ENCODE data around the gene DYRK1A. TPM values are rescaled to one million over a fixed set of nuclear protein-coding genes. Genes with fewer than 3 reads are reported as not detected.

Gene DYRK1A
- total and polyA plus RNA-seq, 10 of the 15 experiments (the other 5 are each of a cell fraction or from before 2014, with no cell fraction given) = 2.4 to 68.6 (median 30.7) TPM

- intact Hi-C loops (cut with micrococcal nuclease; ENCODE audit: unreplicated experiment) (no loop called here), in situ Hi-C loops (cut with MboI) (no loop called here)
- ATAC-seq (no peak), DNase-seq (ENCODE audit: low read depth, low spot score) (no peak), FAIRE-seq (no peak)
- H3K4me2 ChIP-seq (ENCODE audit: control insufficient read depth, insufficient read depth) = no peak overlapping the region
- H3K36me3 ChIP-seq (ENCODE audit: control insufficient read depth in 2 of 2, insufficient read depth in 2 of 2, low read length in 1 of 2) = peaks cover 0 to 2% of the 10 kb centered on the region in 2 experiments; a peak in 3 of 4 replicates
- H3K4me3 ChIP-seq = no peak overlapping the region
- ChIA-PET POLR2A (no interaction called here), CTCF (no interaction called here), RAD21 (ENCODE audit: unreplicated experiment) (no interaction called here), SMC1A (ENCODE audit: uncharacterized antibody, unreplicated experiment) (no interaction called here)
- TF ChIP-seq RUNX3 (IDR thresholded peaks at IDR 0.05; ENCODE audit: low read length) (no peak), POLR2AphosphoS2 (IDR thresholded peaks at IDR 0.05; ENCODE audit: low read depth, low read length) (no peak), TARDBP (IDR thresholded peaks at IDR 0.05; ENCODE audit: borderline replicate concordance) (no peak), RFX5 (IDR thresholded peaks at IDR 0.05; ENCODE audit: low read depth, low read length) (no peak), LARP7 (IDR thresholded peaks at IDR 0.05) (no peak), MXI1 (IDR thresholded peaks at IDR 0.05; ENCODE audit: low read depth, low read length) (no peak), TAF1 (IDR thresholded peaks at IDR 0.05; ENCODE audit: borderline replicate concordance, low read depth, low read length) (no peak), HDGF (IDR thresholded peaks at IDR 0.05) (no peak)
- no peak overlapping the region for H2AFZ ChIP-seq (ENCODE audit: control insufficient read depth, low read depth, low read length)
- H4K20me1 ChIP-seq (ENCODE audit: control insufficient read depth, insufficient read depth) = no peaks in the 10 kb centered on the region; the same call in 1 of the 2 replicates
- no peak overlapping the region for H3K27ac ChIP-seq (ENCODE audit: control insufficient read depth, insufficient read depth)
- peaks cover 80% of the 10 kb centered on the region for H3K79me2 ChIP-seq (ENCODE audit: control insufficient read depth, insufficient read depth, low read length)
- no TSS peak for BruUV-seq (replicated peaks)
- no peaks in the 10 kb centered on the region for H3K4me1 ChIP-seq (ENCODE audit: control insufficient read depth, insufficient read depth, low read length)
- H3K9me3 ChIP-seq (replicated peaks; ENCODE audit: control insufficient read depth, insufficient read depth, low read length) = peaks cover 4% of the 10 kb centered on the region; the same call in 2 of the 3 replicates
- no peak overlapping the region for H3K9ac ChIP-seq (ENCODE audit: control insufficient read depth, insufficient read depth, low read length)
- WGBS (ENCODE audit: insufficient coverage, insufficient replicate concordance, low lambda C conversion rate, missing lambda C conversion rate) = 79% methylated on average over 4 of the region's 4 CpGs
- H3K27me3 ChIP-seq (replicated peaks in 1 of 2; ENCODE audit: control insufficient read depth in 2 of 2, insufficient read depth in 2 of 2, low read length in 1 of 2) = no peaks in the 10 kb centered on the region
Observed at GRCh38 chr21:37443683-37444082, 77.1 kb downstream of the DYRK1A start.

DNA sequence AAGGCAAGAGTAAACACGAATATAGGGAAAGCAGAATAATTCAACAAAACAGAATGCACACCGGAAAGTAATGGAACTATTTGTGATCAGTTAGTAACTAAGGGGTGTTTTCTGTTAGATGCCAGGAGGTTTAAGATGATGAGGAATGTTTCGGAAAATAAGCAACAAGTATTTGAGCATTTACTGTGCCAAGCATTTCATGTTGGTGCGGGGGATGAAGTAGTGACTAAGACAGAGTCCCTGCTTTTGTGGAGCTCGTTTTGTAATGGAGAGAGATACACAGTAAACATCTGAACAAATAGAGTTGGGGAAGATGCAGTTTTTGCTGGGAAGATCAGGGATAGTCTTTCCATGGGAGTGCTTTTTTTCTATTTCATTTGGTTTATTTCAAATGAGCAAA is 78.7 kb downstream of the DYRK1A start:
- Histone ChIP-seq H3K36me3 (ENCODE audit: control insufficient read depth in 2 of 2, insufficient read depth in 2 of 2, low read length in 1 of 2) (peaks cover 0 to 4% of the 10 kb centered on the region in 2 experiments), H3K9me3 (replicated peaks; ENCODE audit: control insufficient read depth, insufficient read depth, low read length) (no peaks in the 10 kb centered on the region), H3K27me3 (replicated peaks in 1 of 2; ENCODE audit: control insufficient read depth in 2 of 2, insufficient read depth in 2 of 2, low read length in 1 of 2) (no peaks in the 10 kb centered on the region), H3K27ac (ENCODE audit: control insufficient read depth, insufficient read depth) (no peak overlapping the region), H3K4me2 (ENCODE audit: control insufficient read depth, insufficient read depth) (no peak overlapping the region), H3K4me1 (ENCODE audit: control insufficient read depth, insufficient read depth, low read length) (no peaks in the 10 kb centered on the region), H4K20me1 (ENCODE audit: control insufficient read depth, insufficient read depth) (no peaks in the 10 kb centered on the region; the same call in 1 of the 2 replicates), H3K9ac (ENCODE audit: control insufficient read depth, insufficient read depth, low read length) (no peak overlapping the region), H3K4me3 (no peak overlapping the region), H3K79me2 (ENCODE audit: control insufficient read depth, insufficient read depth, low read length) (peaks cover 83% of the 10 kb centered on the region), H2AFZ (ENCODE audit: control insufficient read depth, low read depth, low read length) (no peak overlapping the region)
- no peak for DNase-seq (ENCODE audit: low read depth, low spot score)
- no TSS peak for BruUV-seq (replicated peaks)
- SMC1A ChIA-PET (ENCODE audit: uncharacterized antibody, unreplicated experiment) = no interaction called here
- CTCF ChIA-PET = no interaction called here
- TF ChIP-seq CBX5 (IDR thresholded peaks at IDR 0.05; ENCODE audit: low read depth) = no peak
- TF ChIP-seq NKRF (conservative IDR thresholded peaks at IDR 0.05) = no peak
- TF ChIP-seq CHD2 (IDR thresholded peaks at IDR 0.05; ENCODE audit: borderline replicate concordance, low read depth, low read length) = no peak
- TF ChIP-seq NFXL1 (IDR thresholded peaks at IDR 0.05; ENCODE audit: borderline replicate concordance) = no peak
- TF ChIP-seq GABPA (IDR thresholded peaks at IDR 0.05; ENCODE audit: low read depth) = no peak
- no peak for TF ChIP-seq RAD51 (IDR thresholded peaks at IDR 0.05)
- no peak for TF ChIP-seq LARP7 (IDR thresholded peaks at IDR 0.05)
- no peak for TF ChIP-seq PML (IDR thresholded peaks at IDR 0.05; ENCODE audit: low read length)
- no peak for TF ChIP-seq ZNF217 (IDR thresholded peaks at IDR 0.05)
- TF ChIP-seq BMI1 (IDR thresholded peaks at IDR 0.05; ENCODE audit: borderline replicate concordance) = no peak
- RAD21 ChIA-PET (ENCODE audit: unreplicated experiment) = no interaction called here
- FAIRE-seq = no peak
- in situ Hi-C loops (cut with MboI) = no loop called here
- ATAC-seq = no peak
- POLR2A ChIA-PET = no interaction called here
- WGBS (ENCODE audit: insufficient coverage, insufficient replicate concordance, low lambda C conversion rate, missing lambda C conversion rate) = 77% methylated on average over 5 of the region's 5 CpGs
- intact Hi-C loops (cut with micrococcal nuclease; ENCODE audit: unreplicated experiment) = no loop called here

Measured in GM12878 (cell line).